ENCODE measurements around the gene SCLY.

DNA sequence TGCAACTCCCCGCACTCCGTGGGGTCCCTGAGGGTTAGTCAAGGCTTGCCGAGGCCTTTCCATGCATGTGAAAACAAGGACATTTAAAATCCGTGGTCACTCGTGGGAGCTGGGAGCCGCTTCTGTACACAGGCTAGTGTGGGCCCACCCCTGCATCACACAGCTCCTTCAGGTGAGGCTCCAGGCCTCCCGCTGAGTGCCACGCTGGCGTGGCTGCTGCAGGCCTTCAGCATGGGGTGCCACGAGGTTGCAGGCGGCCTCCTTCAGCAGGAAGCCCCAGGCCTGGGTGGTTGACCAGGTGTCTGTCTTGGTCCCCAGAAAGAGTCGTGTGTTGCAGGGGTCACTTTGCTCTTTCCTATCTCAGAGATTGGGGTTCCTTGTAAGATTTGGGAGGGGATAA lies 84.2 kb downstream of the SCLY start:
- no peak for TF ChIP-seq ZBTB7A (IDR thresholded peaks at IDR 0.05; ENCODE audit: low read depth)
- TF ChIP-seq FOXM1 (IDR thresholded peaks at IDR 0.05; ENCODE audit: borderline replicate concordance, low read depth), result no peak
- TF ChIP-seq TAF1 (IDR thresholded peaks at IDR 0.05; ENCODE audit: low read depth), result no peak
- no peak for TF ChIP-seq YY1 (IDR thresholded peaks at IDR 0.05; ENCODE audit: low read depth)
- TF ChIP-seq, protein P1, sequence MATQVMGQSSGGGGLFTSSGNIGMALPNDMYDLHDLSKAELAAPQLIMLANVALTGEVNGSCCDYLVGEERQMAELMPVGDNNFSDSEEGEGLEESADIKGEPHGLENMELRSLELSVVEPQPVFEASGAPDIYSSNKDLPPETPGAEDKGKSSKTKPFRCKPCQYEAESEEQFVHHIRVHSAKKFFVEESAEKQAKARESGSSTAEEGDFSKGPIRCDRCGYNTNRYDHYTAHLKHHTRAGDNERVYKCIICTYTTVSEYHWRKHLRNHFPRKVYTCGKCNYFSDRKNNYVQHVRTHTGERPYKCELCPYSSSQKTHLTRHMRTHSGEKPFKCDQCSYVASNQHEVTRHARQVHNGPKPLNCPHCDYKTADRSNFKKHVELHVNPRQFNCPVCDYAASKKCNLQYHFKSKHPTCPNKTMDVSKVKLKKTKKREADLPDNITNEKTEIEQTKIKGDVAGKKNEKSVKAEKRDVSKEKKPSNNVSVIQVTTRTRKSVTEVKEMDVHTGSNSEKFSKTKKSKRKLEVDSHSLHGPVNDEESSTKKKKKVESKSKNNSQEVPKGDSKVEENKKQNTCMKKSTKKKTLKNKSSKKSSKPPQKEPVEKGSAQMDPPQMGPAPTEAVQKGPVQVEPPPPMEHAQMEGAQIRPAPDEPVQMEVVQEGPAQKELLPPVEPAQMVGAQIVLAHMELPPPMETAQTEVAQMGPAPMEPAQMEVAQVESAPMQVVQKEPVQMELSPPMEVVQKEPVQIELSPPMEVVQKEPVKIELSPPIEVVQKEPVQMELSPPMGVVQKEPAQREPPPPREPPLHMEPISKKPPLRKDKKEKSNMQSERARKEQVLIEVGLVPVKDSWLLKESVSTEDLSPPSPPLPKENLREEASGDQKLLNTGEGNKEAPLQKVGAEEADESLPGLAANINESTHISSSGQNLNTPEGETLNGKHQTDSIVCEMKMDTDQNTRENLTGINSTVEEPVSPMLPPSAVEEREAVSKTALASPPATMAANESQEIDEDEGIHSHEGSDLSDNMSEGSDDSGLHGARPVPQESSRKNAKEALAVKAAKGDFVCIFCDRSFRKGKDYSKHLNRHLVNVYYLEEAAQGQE (IDR thresholded peaks at IDR 0.05; ENCODE audit: low read depth), result no peak
- no peak for TF ChIP-seq TCF12 (IDR thresholded peaks at IDR 0.05; ENCODE audit: low read depth)
